SK-N-SH treated with all-trans-retinoic acid at 6 μM for 48 hours (cell line): ENCODE data around the gene HDGFL2.

ENCODE experiments used
- ATAC-seq: fragments of 200-7000 bp; cut with Tn5 transposase; 3 replicates; pipeline ENCODE4 v1.9.1; 2020; ENCODE audit warnings: mild to moderate bottlenecking, moderate library complexity
- ARNTL ChIP-seq: fragments of 450-650 bp; formaldehyde crosslinking; IDR thresholded peaks from 2 replicates; pipeline ENCODE4 v1.5.0; 2020; ENCODE audit warnings: low read depth, mild to moderate bottlenecking, moderate library complexity, borderline replicate concordance
- BACH2 ChIP-seq: fragments of 250-450 bp; sonication (Bioruptor Pico); IDR thresholded peaks from 2 replicates; pipeline ENCODE4 v1.9.0; 2021; ENCODE audit warnings: mild to moderate bottlenecking, borderline replicate concordance
- CREB5 ChIP-seq: fragments of 250-450 bp; sonication (Bioruptor Pico); IDR thresholded peaks from 2 replicates; pipeline ENCODE4 v1.5.1; 2020; ENCODE audit warnings: low read depth, mild to moderate bottlenecking, moderate library complexity
- CSRNP3 ChIP-seq: fragments of 250-450 bp; sonication (Bioruptor Pico); IDR thresholded peaks from 2 replicates; pipeline ENCODE4 v1.5.1; 2021; ENCODE audit warnings: mild to moderate bottlenecking, moderate library complexity
- ESRRG ChIP-seq: fragments of 250-450 bp; sonication (Bioruptor Pico); IDR thresholded peaks from 2 replicates; pipeline ENCODE4 v1.6.1; 2021; ENCODE audit warnings: mild to moderate bottlenecking
- GLIS3 ChIP-seq: fragments of 250-450 bp; sonication (Bioruptor Pico); IDR thresholded peaks from 2 replicates; pipeline ENCODE4 v1.5.0; 2020; ENCODE audit warnings: mild to moderate bottlenecking, moderate library complexity
- ISL1 ChIP-seq: fragments of 250-450 bp; sonication (Bioruptor Pico); IDR thresholded peaks from 2 replicates; pipeline ENCODE4 v2.1.2; 2022; ENCODE audit warnings: mild to moderate bottlenecking, moderate library complexity
- OSR1 ChIP-seq: fragments of 250-450 bp; sonication (Bioruptor Pico); IDR thresholded peaks from 2 replicates; pipeline ENCODE4 v1.8.0; 2022; ENCODE audit warnings: moderate library complexity, mild to moderate bottlenecking, inconsistent platforms
- PATZ1 ChIP-seq: fragments of 250-450 bp; sonication (Bioruptor Pico); IDR thresholded peaks from 2 replicates; pipeline ENCODE4 v1.8.0; 2020; ENCODE audit warnings: mild to moderate bottlenecking, moderate library complexity, borderline replicate concordance
- POU6F1 ChIP-seq: fragments of 250-450 bp; sonication (Bioruptor Pico); IDR thresholded peaks from 2 replicates; pipeline ENCODE4 v1.8.0; 2021; ENCODE audit warnings: low read depth, mild to moderate bottlenecking, moderate library complexity, borderline replicate concordance
- PPARA ChIP-seq: fragments of 250-450 bp; sonication (Bioruptor Pico); IDR thresholded peaks from 2 replicates; pipeline ENCODE4 v1.5.0; 2020; ENCODE audit warnings: mild to moderate bottlenecking, borderline replicate concordance
- RARB ChIP-seq: fragments of 250-450 bp; sonication (Bioruptor Pico); IDR thresholded peaks from 2 replicates; pipeline ENCODE4 v1.8.0; 2021; ENCODE audit warnings: mild to moderate bottlenecking, moderate library complexity
- SNAI2 ChIP-seq: fragments of 250-450 bp; sonication (Bioruptor Pico); IDR thresholded peaks from 2 replicates; pipeline ENCODE4 v1.5.0; 2020; ENCODE audit warnings: mild to moderate bottlenecking, moderate library complexity
- TCF4 ChIP-seq: fragments of 250-450 bp; sonication (Bioruptor Pico); IDR thresholded peaks from 2 replicates; pipeline ENCODE4 v1.8.0; 2021; ENCODE audit warnings: mild to moderate bottlenecking, moderate library complexity, borderline replicate concordance
- TOX ChIP-seq: fragments of 250-450 bp; sonication (Bioruptor Pico); IDR thresholded peaks from 2 replicates; pipeline ENCODE4 v1.8.0; 2021; ENCODE audit warnings: mild to moderate bottlenecking, moderate library complexity, borderline replicate concordance
- TSHZ2 ChIP-seq: fragments of 250-450 bp; sonication (Bioruptor Pico); IDR thresholded peaks from 2 replicates; pipeline ENCODE4 v1.5.0; 2020; ENCODE audit warnings: mild to moderate bottlenecking, moderate library complexity
- ZC3H10 ChIP-seq: fragments of 250-450 bp; sonication (Bioruptor Pico); IDR thresholded peaks from 2 replicates; pipeline ENCODE4 v1.5.1; 2021; ENCODE audit warnings: mild to moderate bottlenecking, moderate library complexity
- ZNF70 ChIP-seq: fragments of 450-650 bp; formaldehyde crosslinking; IDR thresholded peaks from 2 replicates; pipeline ENCODE4 v1.5.0; 2020; ENCODE audit warnings: mild to moderate bottlenecking, moderate library complexity
- ZNF8 ChIP-seq: fragments of 450-650 bp; formaldehyde crosslinking; IDR thresholded peaks from 2 replicates; pipeline ENCODE4 v1.5.0; 2020; ENCODE audit warnings: mild to moderate bottlenecking, moderate library complexity

HDGFL2 gene

GRCh38 chr19:4512070-4512469 lies 40.0 kb downstream of the HDGFL2 start:
- TF ChIP-seq ESRRG (CRISPR knock-in tag): no peak
- TF ChIP-seq PPARA (CRISPR knock-in tag): no peak
- no peak for TF ChIP-seq ARNTL (CRISPR knock-in tag)
- TF ChIP-seq TCF4 (CRISPR knock-in tag): no peak
- TF ChIP-seq BACH2 (CRISPR knock-in tag): no peak
- TF ChIP-seq SNAI2 (CRISPR knock-in tag): no peak
- no peak for TF ChIP-seq ZC3H10
- no peak for TF ChIP-seq ZNF8 (CRISPR knock-in tag)
- ATAC-seq: no peak; the same call in 2 of the 3 replicates

GRCh38 chr19:4513248-4513647 lies 41.2 kb downstream of the HDGFL2 start:
- TF ChIP-seq POU6F1: no peak
- TF ChIP-seq ZNF8 (CRISPR knock-in tag): no peak
- no peak for TF ChIP-seq OSR1 (CRISPR knock-in tag)
- TF ChIP-seq ISL1 (CRISPR knock-in tag): no peak
- TF ChIP-seq TSHZ2 (CRISPR knock-in tag): no peak
- TF ChIP-seq RARB (CRISPR knock-in tag): no peak
- no peak for TF ChIP-seq TCF4 (CRISPR knock-in tag)
- no peak for TF ChIP-seq CREB5
- TF ChIP-seq, all 23 proteins: peak for 0
- ATAC-seq: no peak

- TF ChIP-seq ZC3H10 (no peak), GLIS3 (CRISPR knock-in tag) (no peak), TOX (CRISPR knock-in tag) (no peak), ZNF70 (CRISPR knock-in tag) (no peak), ARNTL (CRISPR knock-in tag) (no peak), POU6F1 (no peak), CSRNP3 (CRISPR knock-in tag) (no peak), CREB5 (no peak), SNAI2 (CRISPR knock-in tag) (no peak), ISL1 (CRISPR knock-in tag) (no peak), ESRRG (CRISPR knock-in tag) (no peak), RARB (CRISPR knock-in tag) (no peak), PPARA (CRISPR knock-in tag) (no peak), PATZ1 (CRISPR knock-in tag) (no peak), TCF4 (CRISPR knock-in tag) (no peak)
- ATAC-seq: no peak
Measured at GRCh38 chr19:4515732-4516131, 43.6 kb downstream of the HDGFL2 start.
